VCaP (cell line): ENCODE data around the gene PIP4K2A.

ENCODE experiments used
- H3K27ac ChIP-seq: fragments of 450-650 bp; 2 replicates; pipeline ENCODE4 v1.5.1; 2017
- CTCF ChIP-seq: fragments of 450-650 bp; conservative IDR thresholded peaks from 2 replicates; pipeline ENCODE4 v1.5.1; 2017; ENCODE audit warnings: mild to moderate bottlenecking, moderate library complexity

Gene PIP4K2A

GRCh38 chr10:22623633-22624253 is 90.6 kb downstream of the PIP4K2A start:
- no peak for TF ChIP-seq CTCF
- no peak overlapping the region for H3K27ac ChIP-seq

- TF ChIP-seq CTCF = no peak
- no peak overlapping the region for H3K27ac ChIP-seq
Measured at GRCh38 chr10:22622242-22622806, 92.1 kb downstream of the PIP4K2A start.

GRCh38 chr10:22621726-22622125 is 92.7 kb downstream of the PIP4K2A start:
- no peak for TF ChIP-seq CTCF
- no peak overlapping the region for H3K27ac ChIP-seq

- TF ChIP-seq CTCF = no peak
- H3K27ac ChIP-seq = no peak overlapping the region
Measured at GRCh38 chr10:22620929-22621328, 93.4 kb downstream of the PIP4K2A start.

GRCh38 chr10:22620140-22620857 is 94.1 kb downstream of the PIP4K2A start:
- H3K27ac ChIP-seq = no peak overlapping the region
- no peak for TF ChIP-seq CTCF

GRCh38 chr10:22619101-22619500 is 95.3 kb downstream of the PIP4K2A start:
- TF ChIP-seq CTCF = no peak
- no peak overlapping the region for H3K27ac ChIP-seq

GRCh38 chr10:22618078-22618785 is 96.1 kb downstream of the PIP4K2A start:
- no peak overlapping the region for H3K27ac ChIP-seq
- no peak for TF ChIP-seq CTCF
